Measurements from ENCODE around the gene FGL2. TPM values are rescaled to one million over a fixed set of nuclear protein-coding genes. Genes with fewer than 3 reads are reported as not detected.

FGL2 gene
- total and polyA plus RNA-seq, 2 of the 4 experiments (the other 2 are of a cell fraction): 0.32 to 1.3 TPM

- WGBS, 2 experiments (ENCODE audit: extremely low coverage in 2 of 2, insufficient read length in 1 of 2): no CpG with 5 or more reads among the region's 3 CpGs
- no peak overlapping the region for H4K5ac ChIP-seq (ENCODE audit: low read depth, low read length)
- H2AK5ac ChIP-seq (ENCODE audit: low read depth, low read length): no peak overlapping the region
- no peak overlapping the region for H3K4ac ChIP-seq (ENCODE audit: low read depth, low read length)
- no peak overlapping the region for H4K8ac ChIP-seq (ENCODE audit: low read depth in 2 of 2, low read length in 2 of 2)
- ATAC-seq (ENCODE audit: low read depth) (no peak), DNase-seq (no peak)
- H3K4me3 ChIP-seq (ENCODE audit: insufficient read depth, low read depth, low read length): no peak overlapping the region
- ChIA-PET POLR2A (ENCODE audit: unreplicated experiment) (no interaction called here), CTCF (no interaction called here)
- no peak overlapping the region for H2BK15ac ChIP-seq (ENCODE audit: low read depth, low read length)
- no peak overlapping the region for H3K56ac ChIP-seq (ENCODE audit: extremely low read depth, insufficient read depth, low read length)
- H3K27me3 ChIP-seq (ENCODE audit: control insufficient read depth, insufficient read depth, low read length): no peaks in the 10 kb centered on the region
- TF ChIP-seq NFE2L2 (IDR thresholded peaks at IDR 0.05; ENCODE audit: low read depth, low read length) (no peak), RAD21 (IDR thresholded peaks at IDR 0.05; ENCODE audit: low read length) (no peak)
- no peak overlapping the region for H4K91ac ChIP-seq (ENCODE audit: insufficient read depth, low read depth, low read length)
- H3K14ac ChIP-seq (replicated peaks; ENCODE audit: low read depth, low read length): no peak overlapping the region
- no TSS peak for BruUV-seq (replicated peaks)
- H4K20me1 ChIP-seq (ENCODE audit: insufficient read depth, low read length): no peaks in the 10 kb centered on the region
- intact Hi-C loops (cut with micrococcal nuclease) (no loop called here), dilution Hi-C loops (cut with HindIII; ENCODE audit: low sequenced_read_pairs, unreplicated experiment) (no loop called here), in situ Hi-C loops (cut with MboI; ENCODE audit: low sequenced_read_pairs) (no loop called here)
- no peak overlapping the region for H3K4me2 ChIP-seq (ENCODE audit: low read depth, low read length)
- H3K36me3 ChIP-seq (ENCODE audit: control insufficient read depth, insufficient read depth, low read length): no peaks in the 10 kb centered on the region
- no peak overlapping the region for H2AK9ac ChIP-seq (replicated peaks; ENCODE audit: low read depth, low read length, poor library complexity)
- no peak overlapping the region for H3K9ac ChIP-seq (ENCODE audit: low read depth, low read length)
- H2BK120ac ChIP-seq (ENCODE audit: low read depth, low read length): no peak overlapping the region
- no peak overlapping the region for H3K23ac ChIP-seq (ENCODE audit: low read depth, low read length)
- no peak overlapping the region for H2AFZ ChIP-seq (replicated peaks; ENCODE audit: low read length, poor library complexity)
- peaks cover 3% of the 10 kb centered on the region; the same call in 1 of the 2 replicates for H3K9me1 ChIP-seq (ENCODE audit: insufficient read depth, low read length)
- no peaks in the 10 kb centered on the region for H3K79me1 ChIP-seq (ENCODE audit: low read depth in 1 of 2, low read length in 2 of 2)
- no peak overlapping the region for H2BK20ac ChIP-seq (ENCODE audit: low read depth, low read length)
- no peak overlapping the region; the same call in 1 of the 2 replicates for H3K18ac ChIP-seq (ENCODE audit: low read depth, low read length)
- peaks cover 2% of the 10 kb centered on the region; the same call in 1 of the 2 replicates for H3K4me1 ChIP-seq (ENCODE audit: control insufficient read depth, insufficient read depth, low read length)
- H3K27ac ChIP-seq (ENCODE audit: insufficient read depth, low read length): no peak overlapping the region
- H3K9me3 ChIP-seq (ENCODE audit: control insufficient read depth, insufficient read depth, low read length): no peaks in the 10 kb centered on the region
- H2BK5ac ChIP-seq (ENCODE audit: low read depth, low read length, poor library complexity, severe bottlenecking): no peak overlapping the region
These were observed 16.7 kb upstream of the FGL2 start for GRCh38 chr7:77216181-77216845.

Measured in IMR-90 (cell line).